GM19351 (cell line): ENCODE results near the gene C1orf232.

Experiments
- ATAC-seq: cut with Tn5 transposase; IDR thresholded peaks from one replicate; pipeline ENCODE4 v1.9.1; 2021; ENCODE audit warnings: mild to moderate bottlenecking, moderate library complexity; ENCODE audit not compliant: unreplicated experiment

The C1orf232 gene

GRCh38 chr1:26158271-26158907 is 10.4 kb downstream of the C1orf232 start:
- no peak for ATAC-seq

DNA sequence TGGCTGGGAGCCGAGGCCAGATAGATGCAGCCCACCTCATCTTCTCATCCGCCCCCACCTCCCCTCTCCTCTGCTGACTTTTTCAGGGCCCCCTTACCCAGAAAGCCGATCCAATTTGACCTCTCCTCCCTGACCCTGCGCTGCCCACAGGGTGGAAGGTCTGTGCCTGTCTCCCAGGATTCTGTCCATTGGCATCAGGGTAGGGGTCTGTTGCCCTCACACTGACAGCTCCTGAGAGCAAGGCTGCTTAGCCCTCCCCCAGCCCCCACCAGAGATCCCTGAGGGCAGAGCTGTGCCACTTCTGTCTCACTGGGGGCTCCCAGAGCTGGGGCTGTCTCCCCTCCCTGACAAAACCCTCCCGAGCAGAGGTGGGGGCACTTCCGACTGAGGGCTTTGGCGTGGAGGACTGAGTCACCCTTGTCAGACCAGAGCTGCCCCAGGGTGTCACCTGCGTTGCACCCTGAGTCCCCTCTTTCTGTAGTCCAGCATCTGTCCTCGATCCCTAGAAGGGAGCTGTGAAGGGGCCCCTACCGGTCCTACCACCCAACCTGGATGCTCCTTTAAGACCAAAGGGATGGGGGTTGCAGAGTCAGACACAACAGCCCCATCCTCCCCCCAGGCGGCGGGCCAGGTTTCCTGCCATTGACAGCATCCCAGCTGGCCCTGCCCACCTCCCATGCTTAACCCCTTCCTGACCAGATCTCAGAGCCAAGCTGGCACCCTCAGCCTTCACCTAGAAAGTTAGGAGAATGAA is 12.3 kb downstream of the C1orf232 start:
- ATAC-seq: no peak

GRCh38 chr1:26155370-26156284 is 13.1 kb downstream of the C1orf232 start:
- ATAC-seq: no peak

GRCh38 chr1:26154750-26155149 is 14.0 kb downstream of the C1orf232 start:
- ATAC-seq: no peak

DNA sequence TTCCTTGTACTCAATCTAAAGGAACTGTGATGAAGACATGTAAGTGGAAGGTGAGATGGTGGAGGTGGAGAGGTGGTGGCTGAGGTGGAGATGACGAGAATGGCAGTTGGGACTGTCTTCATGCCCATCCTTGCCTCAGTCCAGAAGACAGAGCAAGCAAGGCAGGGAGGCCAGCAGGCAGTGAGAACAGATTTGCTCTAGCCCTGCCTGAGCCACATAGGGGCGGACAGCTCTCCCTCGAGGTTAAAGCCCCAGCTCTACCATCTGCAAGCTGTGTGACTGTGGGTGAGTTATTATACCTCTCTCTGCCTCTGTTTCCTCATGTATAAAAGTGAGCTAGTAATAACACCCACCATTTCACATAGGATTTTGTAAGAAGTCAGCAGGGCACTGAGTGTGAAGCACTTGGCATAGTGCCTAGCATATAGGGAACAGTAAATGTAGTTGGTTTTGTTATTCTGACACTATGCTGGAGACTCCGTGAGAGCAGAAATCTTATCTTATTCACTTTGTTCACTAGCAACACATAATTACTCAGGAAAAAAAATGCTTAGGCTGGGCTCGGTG is 14.7 kb downstream of the C1orf232 start:
- no peak for ATAC-seq

- no peak for ATAC-seq
Measured at GRCh38 chr1:26148887-26149286, 19.9 kb downstream of the C1orf232 start.

GRCh38 chr1:26145960-26146294 is 22.8 kb downstream of the C1orf232 start:
- no peak for ATAC-seq

DNA sequence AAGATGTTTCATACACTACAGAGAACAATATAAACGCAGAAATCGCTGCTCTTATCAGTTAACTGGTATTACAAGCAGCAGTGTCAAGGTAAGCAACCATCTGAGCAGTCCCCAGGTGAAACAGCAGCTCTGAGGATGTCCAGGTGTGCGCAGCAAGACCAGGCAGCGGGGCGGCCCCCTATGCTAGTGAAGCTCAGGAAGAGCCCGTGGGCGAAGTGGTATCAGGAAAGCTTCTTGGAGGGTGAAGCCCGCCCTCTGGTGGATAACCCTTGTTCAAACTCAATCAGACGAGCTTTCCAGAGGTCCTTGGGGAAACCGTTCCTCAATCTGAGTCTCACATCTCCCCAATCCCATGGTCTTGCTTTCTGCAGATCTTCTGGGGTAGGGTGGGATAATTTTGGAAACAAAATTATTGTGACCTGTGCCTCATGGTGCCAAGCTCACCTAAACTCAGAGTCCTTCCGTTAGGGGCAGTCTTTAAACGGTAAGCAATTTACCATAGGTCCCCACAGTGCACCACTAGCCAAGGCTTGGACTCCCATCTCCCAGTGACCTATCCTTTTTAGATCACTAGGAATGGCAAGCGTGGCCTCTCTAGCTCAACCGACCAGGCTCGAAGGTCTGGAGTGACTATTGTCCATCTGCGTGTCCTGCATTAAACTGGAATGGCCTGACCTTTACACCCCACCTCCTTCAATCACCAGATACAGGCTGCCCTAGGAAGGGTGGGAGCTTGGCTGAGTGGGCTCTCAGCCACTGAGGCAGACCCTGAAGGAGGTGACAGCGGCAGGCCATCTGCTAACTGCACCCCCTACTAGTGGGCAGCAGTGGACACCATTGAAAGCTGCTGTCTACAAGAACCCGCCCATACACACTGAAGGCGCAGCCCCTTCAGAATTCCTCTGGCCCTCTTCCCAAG is 23.5 kb downstream of the C1orf232 start:
- ATAC-seq: no peak

- no peak for ATAC-seq
Measured at GRCh38 chr1:26142159-26142558, 26.6 kb downstream of the C1orf232 start.

- no peak for ATAC-seq
Measured at GRCh38 chr1:26138974-26139558, 29.7 kb downstream of the C1orf232 start.

- ATAC-seq: no peak
Measured at GRCh38 chr1:26134466-26134865, 34.3 kb downstream of the C1orf232 start.

DNA sequence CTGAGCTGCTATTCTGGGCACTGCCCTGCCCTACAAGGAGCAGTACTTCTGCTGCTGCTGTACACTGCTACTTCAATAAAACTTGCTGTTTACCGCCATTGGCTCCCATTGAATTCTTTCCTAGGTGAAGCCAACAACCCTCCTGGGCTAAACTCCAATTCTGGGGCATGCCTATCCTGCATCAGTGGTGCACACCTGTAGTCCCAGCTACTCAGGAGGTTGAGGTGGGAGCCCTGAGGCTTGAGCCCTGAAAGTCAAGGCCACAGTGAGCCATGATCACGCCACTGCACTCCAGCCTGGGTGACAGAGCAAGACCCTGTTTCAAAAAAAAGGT is 36.0 kb downstream of the C1orf232 start:
- no peak for ATAC-seq

- no peak for ATAC-seq
Measured at GRCh38 chr1:26132128-26132833, 36.5 kb downstream of the C1orf232 start.

DNA sequence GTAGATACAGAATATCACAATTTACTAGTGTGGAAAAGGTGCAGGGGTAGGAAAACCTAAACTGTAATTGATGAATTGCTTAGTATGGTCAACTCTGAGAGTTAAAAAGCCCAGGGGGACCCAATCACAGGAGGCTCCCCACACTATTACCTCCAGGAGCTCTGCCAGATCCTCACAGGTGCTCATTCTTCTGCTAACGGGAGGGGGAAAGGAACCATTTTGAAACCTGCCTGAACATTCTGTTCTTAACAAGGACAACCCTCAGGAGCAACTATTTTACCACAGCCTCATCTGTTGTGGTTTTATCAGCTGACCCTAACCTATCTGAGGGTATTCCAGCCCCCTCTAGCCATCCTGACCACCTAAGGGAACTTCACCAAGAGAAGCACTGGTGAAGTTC is 38.1 kb downstream of the C1orf232 start:
- no peak for ATAC-seq

GRCh38 chr1:26129778-26130177 is 39.0 kb downstream of the C1orf232 start:
- ATAC-seq: no peak

- ATAC-seq: no peak
Measured at GRCh38 chr1:26127235-26128163, 41.3 kb downstream of the C1orf232 start.

DNA sequence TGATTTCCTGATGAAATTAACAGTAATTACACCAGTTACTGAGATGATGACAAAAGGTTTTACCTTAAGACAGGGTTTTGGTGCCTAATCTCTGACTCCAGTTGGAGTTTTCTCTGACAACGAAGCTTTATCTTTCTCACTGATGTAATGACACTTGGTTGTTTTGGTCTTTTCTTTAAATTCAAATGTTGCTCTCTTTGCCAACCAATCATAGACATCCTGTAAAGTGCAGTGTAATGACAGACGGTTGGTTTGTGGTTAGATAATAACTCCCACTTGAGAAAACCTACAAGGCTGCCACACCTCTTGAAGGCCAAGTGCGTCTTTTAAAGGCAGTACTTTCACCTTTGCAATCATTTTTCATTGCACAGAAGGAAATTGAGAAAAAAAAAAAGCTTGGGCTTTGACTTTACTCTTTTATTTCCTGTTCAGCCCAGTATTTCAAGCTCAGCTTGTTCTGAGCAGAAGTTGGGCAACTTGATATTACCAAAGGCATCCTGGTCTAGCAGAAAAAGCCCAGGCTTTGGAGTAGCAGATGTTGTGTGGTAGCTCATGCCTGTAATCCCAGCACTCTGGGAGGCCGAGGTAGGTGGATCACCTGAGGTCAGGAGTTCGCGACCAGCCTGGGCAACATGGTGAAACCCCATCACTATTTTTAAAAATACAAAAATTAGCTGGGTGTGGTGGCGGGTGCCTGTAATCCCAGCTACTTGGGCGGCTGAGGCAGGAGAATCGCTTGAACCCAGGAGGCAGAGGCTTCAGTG is 42.3 kb downstream of the C1orf232 start:
- ATAC-seq: peak; percentile 64

DNA sequence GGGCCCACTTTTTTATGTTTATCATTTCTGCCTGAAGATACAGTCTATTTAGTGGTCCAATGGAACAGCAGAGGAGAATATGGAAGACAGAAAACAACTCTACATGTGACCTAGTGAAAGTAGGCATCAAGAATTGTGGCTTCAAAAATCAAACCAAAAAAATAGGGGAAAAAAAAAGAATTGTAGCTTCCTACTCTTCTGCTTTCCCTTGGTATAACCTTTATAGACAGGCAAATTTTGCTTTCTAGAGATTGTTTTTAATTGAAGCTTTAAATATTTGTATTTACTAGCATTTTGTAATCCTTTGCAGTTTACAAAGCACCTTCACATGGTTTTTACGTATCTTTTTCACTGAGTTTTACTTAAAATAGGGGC is 42.8 kb downstream of the C1orf232 start:
- ATAC-seq: no peak
